Stimulated activated naive CD8-positive, alpha-beta T cell treated with anti-CD3 and anti-CD28 coated beads, Interleukin-15, Interleukin-2, amounts not matched to agents 100 ng/mL and 50 ng/mL, for 24 hours (primary cell): ENCODE measurements around the gene SRRM1.

ENCODE experiments used
- H3K27ac Mint-ChIP-seq: one replicate; pipeline ENCODE4 v1.8.0; 2021; ENCODE audit warnings: mild to moderate bottlenecking, mixed read lengths
- H3K27me3 Mint-ChIP-seq: one replicate; pipeline ENCODE4 v1.8.0; 2021; ENCODE audit warnings: mixed read lengths
- H3K36me3 Mint-ChIP-seq: one replicate; pipeline ENCODE4 v1.8.0; 2021; ENCODE audit warnings: low read depth, mixed read lengths
- H3K4me1 Mint-ChIP-seq: one replicate; pipeline ENCODE4 v1.8.0; 2021; ENCODE audit warnings: low read depth, mixed read lengths
- H3K4me3 Mint-ChIP-seq: one replicate; pipeline ENCODE4 v1.8.0; 2021; ENCODE audit warnings: mild to moderate bottlenecking, mixed read lengths
- H3K9me3 Mint-ChIP-seq: one replicate; pipeline ENCODE4 v1.8.0; 2021; ENCODE audit warnings: mixed read lengths

The SRRM1 gene, protein sequence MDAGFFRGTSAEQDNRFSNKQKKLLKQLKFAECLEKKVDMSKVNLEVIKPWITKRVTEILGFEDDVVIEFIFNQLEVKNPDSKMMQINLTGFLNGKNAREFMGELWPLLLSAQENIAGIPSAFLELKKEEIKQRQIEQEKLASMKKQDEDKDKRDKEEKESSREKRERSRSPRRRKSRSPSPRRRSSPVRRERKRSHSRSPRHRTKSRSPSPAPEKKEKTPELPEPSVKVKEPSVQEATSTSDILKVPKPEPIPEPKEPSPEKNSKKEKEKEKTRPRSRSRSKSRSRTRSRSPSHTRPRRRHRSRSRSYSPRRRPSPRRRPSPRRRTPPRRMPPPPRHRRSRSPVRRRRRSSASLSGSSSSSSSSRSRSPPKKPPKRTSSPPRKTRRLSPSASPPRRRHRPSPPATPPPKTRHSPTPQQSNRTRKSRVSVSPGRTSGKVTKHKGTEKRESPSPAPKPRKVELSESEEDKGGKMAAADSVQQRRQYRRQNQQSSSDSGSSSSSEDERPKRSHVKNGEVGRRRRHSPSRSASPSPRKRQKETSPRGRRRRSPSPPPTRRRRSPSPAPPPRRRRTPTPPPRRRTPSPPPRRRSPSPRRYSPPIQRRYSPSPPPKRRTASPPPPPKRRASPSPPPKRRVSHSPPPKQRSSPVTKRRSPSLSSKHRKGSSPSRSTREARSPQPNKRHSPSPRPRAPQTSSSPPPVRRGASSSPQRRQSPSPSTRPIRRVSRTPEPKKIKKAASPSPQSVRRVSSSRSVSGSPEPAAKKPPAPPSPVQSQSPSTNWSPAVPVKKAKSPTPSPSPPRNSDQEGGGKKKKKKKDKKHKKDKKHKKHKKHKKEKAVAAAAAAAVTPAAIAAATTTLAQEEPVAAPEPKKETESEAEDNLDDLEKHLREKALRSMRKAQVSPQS

GRCh38 chr1:24642481-24643362 lies at the start of gene SRRM1:
TSS of gene SRRM1 (plus strand) at chr1:24643302. CDS start at chr1:24643327, 25 bp downstream.
- Mint-ChIP-seq H3K4me1 (peaks cover 51% of the 10 kb centered on the region), H3K4me3 (peak within 1 kb of the TSS; percentile 98), H3K27me3 (no peaks in the 10 kb centered on the region), H3K36me3 (peaks cover 35% of the 10 kb centered on the region), H3K9me3 (no peaks in the 10 kb centered on the region), H3K27ac (peak within 1 kb of the TSS; percentile 95)

DNA sequence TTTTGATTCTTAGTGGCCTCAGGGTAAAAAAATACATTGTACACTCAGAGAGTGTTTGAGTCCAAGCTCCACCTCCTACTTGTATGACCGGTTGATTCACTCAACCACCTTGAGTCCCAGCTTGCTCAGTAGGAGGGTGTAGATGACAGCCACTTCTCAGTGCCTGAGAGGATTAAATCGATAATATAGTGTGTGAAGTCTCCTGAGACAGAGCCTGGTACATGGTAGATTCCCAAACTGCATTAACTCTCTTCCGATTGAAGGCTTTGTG lies 48.8 kb upstream of the SRRM1 start:
- Mint-ChIP-seq H3K4me3 (no peak overlapping the region), H3K9me3 (no peaks in the 10 kb centered on the region), H3K4me1 (no peaks in the 10 kb centered on the region), H3K27me3 (no peaks in the 10 kb centered on the region), H3K36me3 (no peaks in the 10 kb centered on the region), H3K27ac (no peak overlapping the region)

DNA sequence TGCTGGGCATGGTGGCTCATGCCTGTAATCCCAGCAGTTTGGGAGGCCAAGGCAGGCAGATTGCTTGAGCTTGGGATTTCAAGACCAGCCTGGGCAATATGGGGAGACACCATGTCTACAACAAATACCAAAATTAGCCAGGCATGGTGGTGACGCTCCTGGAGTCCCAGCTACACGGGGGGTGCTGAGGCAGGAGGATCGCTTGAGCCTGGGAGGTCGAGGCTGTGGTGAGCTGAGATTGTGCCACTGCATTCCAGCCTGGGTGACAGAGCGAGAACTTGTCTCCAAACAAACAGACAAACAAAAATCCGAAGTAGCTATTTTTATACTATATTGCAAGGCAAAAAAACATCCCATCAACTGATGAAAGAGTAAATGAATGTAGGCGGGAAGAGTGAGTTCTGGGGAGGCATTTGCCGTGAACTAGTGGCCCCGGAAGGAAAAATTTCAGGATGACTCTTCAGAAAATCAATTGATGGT lies 46.7 kb upstream of the SRRM1 start:
- Mint-ChIP-seq H3K4me3 (no peak overlapping the region), H3K27ac (no peak overlapping the region), H3K9me3 (no peaks in the 10 kb centered on the region), H3K36me3 (no peaks in the 10 kb centered on the region), H3K27me3 (no peaks in the 10 kb centered on the region), H3K4me1 (no peaks in the 10 kb centered on the region)

- H3K27me3 Mint-ChIP-seq, result no peaks in the 10 kb centered on the region
- H3K4me1 Mint-ChIP-seq, result no peaks in the 10 kb centered on the region
- H3K4me3 Mint-ChIP-seq, result no peak overlapping the region
- no peaks in the 10 kb centered on the region for H3K9me3 Mint-ChIP-seq
- H3K36me3 Mint-ChIP-seq, result no peaks in the 10 kb centered on the region
- no peak overlapping the region for H3K27ac Mint-ChIP-seq
Observed at GRCh38 chr1:24599265-24599664, 43.8 kb upstream of the SRRM1 start.

DNA sequence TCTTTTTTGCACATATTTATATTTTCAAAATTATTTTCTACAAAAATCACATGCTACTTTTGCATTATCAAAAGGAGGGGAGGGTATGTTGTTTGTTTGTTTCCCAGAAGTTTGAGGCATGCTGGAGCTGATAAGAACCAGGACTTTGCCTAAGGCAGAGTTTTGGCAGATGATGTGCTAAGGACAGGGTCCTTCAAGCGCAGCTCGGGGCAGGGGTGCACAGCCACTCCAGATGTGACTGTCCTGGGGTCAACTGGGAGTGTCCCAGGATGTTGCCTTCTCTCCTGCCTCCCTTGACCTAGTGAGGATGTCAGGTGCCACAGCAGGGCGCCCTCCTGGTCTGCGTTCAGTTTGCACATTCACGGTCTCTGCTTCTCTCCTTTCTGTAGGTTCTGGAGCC lies 42.6 kb upstream of the SRRM1 start:
- no peaks in the 10 kb centered on the region for H3K9me3 Mint-ChIP-seq
- no peaks in the 10 kb centered on the region for H3K36me3 Mint-ChIP-seq
- H3K4me3 Mint-ChIP-seq, result no peak overlapping the region

GRCh38 chr1:24605534-24606295 lies 37.4 kb upstream of the SRRM1 start:
- no peak overlapping the region for H3K4me3 Mint-ChIP-seq
- H3K4me1 Mint-ChIP-seq, result no peaks in the 10 kb centered on the region
- H3K27me3 Mint-ChIP-seq, result peaks cover 3% of the 10 kb centered on the region
- H3K9me3 Mint-ChIP-seq, result no peaks in the 10 kb centered on the region
- H3K36me3 Mint-ChIP-seq, result no peaks in the 10 kb centered on the region
- no peak overlapping the region for H3K27ac Mint-ChIP-seq

More for the DNA sequence above, 42.6 kb upstream of the SRRM1 start:
- Mint-ChIP-seq H3K4me1 (no peaks in the 10 kb centered on the region), H3K27ac (no peak overlapping the region), H3K27me3 (no peaks in the 10 kb centered on the region)

DNA sequence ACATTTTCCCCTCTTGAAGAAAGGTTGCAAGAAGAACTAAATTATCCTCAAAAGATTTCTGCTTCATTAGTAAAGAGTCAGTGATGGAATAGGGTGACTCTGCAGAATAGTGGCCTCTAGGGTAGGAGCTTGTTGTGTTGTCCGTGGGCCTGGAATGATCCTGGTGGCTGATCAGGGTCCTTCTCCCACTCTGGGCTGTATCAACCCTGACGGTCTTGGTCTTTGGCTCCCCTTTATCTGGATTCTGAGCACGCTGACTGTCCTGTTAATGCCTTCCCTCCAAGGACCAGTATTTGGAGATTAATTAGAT lies 36.9 kb upstream of the SRRM1 start:
- Mint-ChIP-seq H3K36me3 (no peaks in the 10 kb centered on the region), H3K27ac (no peak overlapping the region), H3K4me3 (no peak overlapping the region), H3K27me3 (peaks cover 4% of the 10 kb centered on the region), H3K9me3 (no peaks in the 10 kb centered on the region), H3K4me1 (no peaks in the 10 kb centered on the region)

DNA sequence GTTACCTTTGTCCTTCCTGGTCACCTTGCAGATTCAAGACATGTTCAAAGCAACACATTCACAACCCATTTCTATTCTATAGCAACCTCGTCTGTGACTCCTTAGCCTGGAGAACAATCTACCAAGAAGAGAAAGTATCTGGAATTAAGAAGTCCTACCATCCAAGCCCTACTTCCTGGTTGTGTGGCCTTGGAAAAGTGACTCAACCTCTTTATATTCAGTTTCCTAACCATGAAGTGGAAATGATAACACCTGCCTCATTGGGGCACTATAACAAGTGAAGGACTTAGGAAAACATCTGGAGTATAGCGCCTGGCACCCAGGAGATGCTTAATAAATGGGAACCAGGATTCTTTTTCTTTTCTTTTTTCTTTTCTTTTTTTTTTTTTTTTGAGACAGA lies 36.5 kb upstream of the SRRM1 start:
- no peaks in the 10 kb centered on the region for H3K9me3 Mint-ChIP-seq
- H3K27ac Mint-ChIP-seq, result no peak overlapping the region
- peaks cover 8% of the 10 kb centered on the region for H3K27me3 Mint-ChIP-seq
- H3K36me3 Mint-ChIP-seq, result no peaks in the 10 kb centered on the region
- H3K4me1 Mint-ChIP-seq, result no peaks in the 10 kb centered on the region
- no peak overlapping the region for H3K4me3 Mint-ChIP-seq

DNA sequence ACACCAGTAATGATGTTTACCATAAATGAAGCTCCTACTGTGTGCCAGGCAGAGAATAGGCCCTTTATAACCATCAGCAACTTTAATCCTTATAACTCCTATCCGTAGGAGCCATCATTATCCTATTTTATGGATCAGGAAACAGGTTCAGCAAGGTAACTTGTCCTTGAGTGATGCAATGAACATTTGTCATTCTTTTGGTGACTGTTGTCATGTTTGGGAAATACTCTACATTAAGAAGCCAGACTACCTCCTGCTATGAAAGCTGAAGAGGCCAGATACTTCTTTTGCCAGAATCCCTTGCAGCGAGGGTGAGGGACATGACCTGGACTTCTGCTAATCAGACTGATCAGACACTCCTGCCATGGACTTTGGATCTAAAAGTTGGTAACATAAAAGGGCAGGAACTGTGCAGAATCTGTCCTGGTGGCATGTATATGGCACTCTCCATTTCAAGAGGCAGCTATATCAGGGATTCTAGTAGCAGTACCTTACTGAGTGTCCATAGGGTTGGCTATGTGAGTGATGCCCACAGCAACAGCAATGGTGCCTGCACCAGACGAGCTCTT lies 33.1 kb upstream of the SRRM1 start:
- H3K4me1 Mint-ChIP-seq, result no peaks in the 10 kb centered on the region

DNA sequence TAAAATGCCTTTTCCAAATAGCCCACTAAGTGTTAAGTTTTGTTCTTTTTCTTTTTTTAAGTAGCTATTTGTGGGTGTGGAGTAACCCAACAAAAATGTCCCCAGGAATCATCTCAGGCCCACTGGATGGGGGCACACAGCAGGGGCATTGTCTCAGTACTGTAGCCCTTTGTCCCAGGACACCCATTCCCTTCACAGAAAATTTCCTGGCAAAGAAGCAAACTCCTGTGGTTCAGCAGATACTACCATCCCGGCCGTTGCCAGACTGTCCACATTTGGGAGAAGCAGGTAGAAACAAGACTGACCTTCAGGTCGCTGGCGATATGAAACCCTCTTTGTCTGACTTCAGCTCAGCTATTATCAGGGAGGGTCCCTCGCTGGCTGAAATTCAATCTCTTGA lies 23.7 kb upstream of the SRRM1 start:
- Mint-ChIP-seq H3K9me3 (no peaks in the 10 kb centered on the region), H3K27me3 (peaks cover 31% of the 10 kb centered on the region), H3K4me1 (no peaks in the 10 kb centered on the region), H3K27ac (no peak overlapping the region), H3K4me3 (no peak overlapping the region), H3K36me3 (no peaks in the 10 kb centered on the region)

More for the DNA sequence above, 33.1 kb upstream of the SRRM1 start:
- H3K27me3 Mint-ChIP-seq, result peaks cover 17% of the 10 kb centered on the region
- H3K9me3 Mint-ChIP-seq, result no peaks in the 10 kb centered on the region
- no peaks in the 10 kb centered on the region for H3K36me3 Mint-ChIP-seq
- no peak overlapping the region for H3K4me3 Mint-ChIP-seq
- H3K27ac Mint-ChIP-seq, result no peak overlapping the region

- no peaks in the 10 kb centered on the region for H3K9me3 Mint-ChIP-seq
- H3K36me3 Mint-ChIP-seq, result no peaks in the 10 kb centered on the region
- H3K4me1 Mint-ChIP-seq, result no peaks in the 10 kb centered on the region
- no peak overlapping the region for H3K4me3 Mint-ChIP-seq
- H3K27me3 Mint-ChIP-seq, result peaks cover 27% of the 10 kb centered on the region
- no peak overlapping the region for H3K27ac Mint-ChIP-seq
Observed at GRCh38 chr1:24620678-24621077, 22.4 kb upstream of the SRRM1 start.

- no peak overlapping the region for H3K27ac Mint-ChIP-seq
- H3K9me3 Mint-ChIP-seq, result no peaks in the 10 kb centered on the region
- H3K4me1 Mint-ChIP-seq, result no peaks in the 10 kb centered on the region
- no peak overlapping the region for H3K4me3 Mint-ChIP-seq
- no peaks in the 10 kb centered on the region for H3K36me3 Mint-ChIP-seq
- H3K27me3 Mint-ChIP-seq, result peaks cover 24% of the 10 kb centered on the region
Observed at GRCh38 chr1:24621121-24621520, 22.0 kb upstream of the SRRM1 start.

DNA sequence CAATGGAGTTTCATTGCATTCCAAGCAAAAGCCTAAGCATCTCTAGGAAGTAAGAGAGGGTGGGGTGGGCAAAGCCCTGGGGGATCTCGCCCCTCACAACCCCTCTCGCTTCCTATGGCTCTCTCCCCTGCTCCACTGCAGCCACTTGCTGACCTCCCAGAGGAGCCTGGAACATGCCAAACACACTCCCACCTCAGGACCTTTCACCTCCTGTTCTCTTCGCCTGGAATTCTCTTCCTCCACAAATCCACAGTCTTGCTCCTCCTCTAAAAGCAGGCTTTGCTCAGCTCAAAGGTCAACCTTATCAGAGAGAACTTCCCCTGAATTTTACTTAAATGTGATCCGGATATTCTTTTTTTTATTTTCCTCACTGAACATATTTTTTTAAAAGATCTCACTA lies 20.9 kb upstream of the SRRM1 start:
- no peaks in the 10 kb centered on the region for H3K9me3 Mint-ChIP-seq
- no peak overlapping the region for H3K4me3 Mint-ChIP-seq

DNA sequence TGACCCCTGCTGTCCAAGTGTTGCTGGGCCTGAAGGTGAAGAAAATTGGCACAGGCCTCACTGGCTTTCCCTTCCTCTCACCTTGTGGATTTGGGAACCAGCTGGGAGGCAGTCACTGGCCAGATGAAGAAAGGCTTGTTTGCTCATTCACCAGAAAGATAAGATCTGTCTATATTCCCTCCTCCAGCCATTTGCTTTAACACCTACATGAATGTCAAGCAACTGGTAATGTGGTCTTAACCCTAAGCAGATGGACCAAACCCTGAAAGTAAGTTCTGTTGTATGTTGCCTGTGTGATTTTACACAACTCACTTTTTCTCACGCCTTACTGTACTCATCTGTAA lies 10.3 kb upstream of the SRRM1 start:
- Mint-ChIP-seq H3K27me3 (peaks cover 5% of the 10 kb centered on the region), H3K9me3 (no peaks in the 10 kb centered on the region), H3K36me3 (no peaks in the 10 kb centered on the region), H3K27ac (no peak overlapping the region), H3K4me1 (peaks cover 3% of the 10 kb centered on the region), H3K4me3 (no peak overlapping the region)

More for the DNA sequence above, 20.9 kb upstream of the SRRM1 start:
- H3K27me3 Mint-ChIP-seq, result peaks cover 15% of the 10 kb centered on the region
- H3K27ac Mint-ChIP-seq, result no peak overlapping the region
- H3K36me3 Mint-ChIP-seq, result no peaks in the 10 kb centered on the region
- H3K4me1 Mint-ChIP-seq, result no peaks in the 10 kb centered on the region
